ENCODE results near the gene IL17RC. TPM values are rescaled to one million over a fixed set of nuclear protein-coding genes. Genes with fewer than 3 reads are reported as not detected.

The IL17RC gene
- total and polyA plus RNA-seq, 2 of the 8 experiments (the other 6 are each of a cell fraction or from before 2014, with no cell fraction given) = 11.8 to 13.0 TPM

- peaks cover 0 to 7% (median 4%) of the 10 kb centered on the region in 4 experiments; a peak in 5 of 7 replicates for H3K27me3 ChIP-seq (replicated peaks in 1 of 4; ENCODE audit: control insufficient read depth in 3 of 4, extremely low read depth in 1 of 4, insufficient read depth in 3 of 4, low read length in 3 of 4)
- peaks cover 0 to 6% of the 10 kb centered on the region in 2 experiments; a peak in 2 of 4 replicates for H3K9me3 ChIP-seq (ENCODE audit: insufficient read depth in 2 of 2, low read depth in 1 of 2, low read length in 1 of 2)
- no peak overlapping the region for H4K5ac ChIP-seq (ENCODE audit: insufficient read length, low read depth, low read length)
- TF ChIP-seq CEBPB (IDR thresholded peaks at IDR 0.05; ENCODE audit: low read depth, low read length) (no peak), HDAC6 (IDR thresholded peaks at IDR 0.05; ENCODE audit: low read depth, low read length) (no peak), RBBP5 (IDR thresholded peaks at IDR 0.05; ENCODE audit: borderline replicate concordance, low read depth, low read length) (no peak), CREB1 (IDR thresholded peaks at IDR 0.05) (no peak), SP4 (IDR thresholded peaks at IDR 0.05; ENCODE audit: low read length) (no peak), SRF (IDR thresholded peaks at IDR 0.05; ENCODE audit: low read depth, low read length) (no peak)
- H3K79me2 ChIP-seq (ENCODE audit: control insufficient read depth in 1 of 2, insufficient read depth in 2 of 2, low read length in 2 of 2) = no peaks in the 10 kb centered on the region
- H3K56ac ChIP-seq (replicated peaks; ENCODE audit: insufficient read length, low read depth, low read length) = no peak overlapping the region
- ChIA-PET POLR2A (ENCODE audit: partially characterized antibody) (no interaction called here), CTCF (ENCODE audit: partially characterized antibody) (interaction anchor here (0.9 to 9.1 kb wide), 4 partner anchors 16 to 113 kb away, joined by 3 to 76 read pairs (median 3); partner anchors contain the start of gene CRELD1)
- no peak for FAIRE-seq
- H3K23ac ChIP-seq (ENCODE audit: insufficient read length) = no peak overlapping the region
- no peak overlapping the region; a peak in 1 of 7 replicates for H3K9ac ChIP-seq (replicated peaks in 1 of 4; ENCODE audit: extremely low read depth in 1 of 4, low read depth in 3 of 4, low read length in 3 of 4)
- no peak overlapping the region for H4K91ac ChIP-seq (replicated peaks; ENCODE audit: insufficient read length, low read length)
- peaks cover 0 to 2% (median 0%) of the 10 kb centered on the region in 4 experiments; a peak in 2 of 7 replicates for H3K4me1 ChIP-seq (replicated peaks in 1 of 4; ENCODE audit: control insufficient read depth in 3 of 4, insufficient read depth in 4 of 4, low read length in 3 of 4)
- no peak overlapping the region for H2BK20ac ChIP-seq (ENCODE audit: low read length)
- H4K20me1 ChIP-seq (replicated peaks in 1 of 2; ENCODE audit: control insufficient read depth in 1 of 2, insufficient read depth in 2 of 2, low read length in 2 of 2) = no peaks in the 10 kb centered on the region
- no peak for DNase-seq (ENCODE audit: low read depth in 1 of 2, low spot score in 2 of 2)
- no peak overlapping the region; the same call in 1 of the 2 replicates for H2BK12ac ChIP-seq (ENCODE audit: low read depth, low read length)
- H2BK15ac ChIP-seq (ENCODE audit: low read length) = 0 out of 2 replicates have a peak overlapping the region, but pooled peaks have one; percentile 16
- no peak overlapping the region for H4K8ac ChIP-seq (ENCODE audit: extremely low read depth, insufficient read depth, low read length)
- 83% methylated on average over 7 of the region's 7 CpGs; no CpG with 5 or more reads in 1 of the 2 experiments for whole genome bisulfite sequencing, 2 experiments (ENCODE audit: extremely low coverage in 1 of 2, insufficient coverage in 1 of 2, insufficient read length in 1 of 2, insufficient replicate concordance in 2 of 2, low coverage in 1 of 2, low lambda C conversion rate in 2 of 2, missing lambda C conversion rate in 1 of 2)
- H2BK5ac ChIP-seq (ENCODE audit: low read depth, low read length) = no peak overlapping the region
- H3K14ac ChIP-seq (ENCODE audit: insufficient read length) = no peak overlapping the region
- H2AFZ ChIP-seq (ENCODE audit: low read length) = no peak overlapping the region
- H3K4ac ChIP-seq (replicated peaks; ENCODE audit: insufficient read length, low read depth, low read length) = no peak overlapping the region
- no peak overlapping the region for H2BK120ac ChIP-seq (replicated peaks; ENCODE audit: low read depth, low read length)
- no peak overlapping the region for H3K27ac ChIP-seq (ENCODE audit: low read depth, low read length)
- H3K23me2 ChIP-seq (ENCODE audit: low read depth, low read length) = no peaks in the 10 kb centered on the region
- no peaks in the 10 kb centered on the region for H3K79me1 ChIP-seq (ENCODE audit: low read depth, low read length)
- no peak overlapping the region for H3K4me2 ChIP-seq (ENCODE audit: insufficient read depth in 1 of 2, low read depth in 2 of 2, low read length in 2 of 2)
- H3K4me3 ChIP-seq (ENCODE audit: extremely low read depth in 1 of 4, insufficient read depth in 2 of 4, low read depth in 3 of 4, low read length in 4 of 4) = no peak overlapping the region
- H3K18ac ChIP-seq (ENCODE audit: extremely low read depth, low read length) = no peak overlapping the region
- no peaks in the 10 kb centered on the region for H3K36me3 ChIP-seq (ENCODE audit: control insufficient read depth in 2 of 4, insufficient read depth in 4 of 4, low read length in 3 of 4)
- no peak overlapping the region for H2AK5ac ChIP-seq (ENCODE audit: low read depth, low read length)
Measured at GRCh38 chr3:9909221-9910013, 7.5 kb upstream of the IL17RC start.
